GM12878 (cell line): ENCODE measurements around the gene MTO1. TPM values are rescaled to one million over a fixed set of nuclear protein-coding genes. Genes with fewer than 3 reads are reported as not detected.
A peak's percentile ranks its signal among the peaks of the same experiment; 100 is the strongest.

Source experiments
- BCL3 ChIP-seq: IDR thresholded peaks from 2 replicates; pipeline ENCODE4 v1.6.1; 2011; ENCODE audit warnings: borderline replicate concordance, low read depth, mild to moderate bottlenecking, moderate library complexity, low read length; ENCODE audit not compliant: insufficient read depth, poor library complexity, severe bottlenecking
- BCLAF1 ChIP-seq: fragments of 450-650 bp; IDR thresholded peaks from 2 replicates; pipeline ENCODE4 v1.6.1; 2017; ENCODE audit warnings: antibody characterized with exemption, mild to moderate bottlenecking, moderate library complexity
- CREM ChIP-seq: IDR thresholded peaks from 2 replicates; pipeline ENCODE4 v1.6.1; 2014; ENCODE audit warnings: antibody characterized with exemption, low read depth
- EED ChIP-seq: sonication (generic); IDR thresholded peaks from 2 replicates; pipeline ENCODE4 v1.6.1; 2016; ENCODE audit warnings: antibody characterized with exemption, low read depth
- ESRRA ChIP-seq: IDR thresholded peaks from 2 replicates; pipeline ENCODE4 v1.6.1; 2012; ENCODE audit warnings: mild to moderate bottlenecking, low read length, improper control_type of control experiment
- FOS ChIP-seq: IDR thresholded peaks from 3 replicates; pipeline ENCODE4 v1.6.1; 2011; ENCODE audit warnings: borderline replicate concordance; ENCODE audit not compliant: insufficient read length; ENCODE audit errors: extremely low read depth
- HDAC2 ChIP-seq: fragments of 200-600 bp; sonication (generic); IDR thresholded peaks from 2 replicates; pipeline ENCODE4 v1.6.1; 2017
- HDAC6 ChIP-seq: fragments of 200-600 bp; sonication (generic); IDR thresholded peaks from one replicate; pipeline ENCODE4 v1.8.0; 2017; ENCODE audit warnings: antibody characterized with exemption; ENCODE audit not compliant: unreplicated experiment
- MEF2A ChIP-seq: IDR thresholded peaks from 2 replicates; pipeline ENCODE4 v1.6.1; 2011; ENCODE audit warnings: low read depth, mild to moderate bottlenecking, low read length, moderate library complexity; ENCODE audit not compliant: insufficient read depth
- MLLT1 ChIP-seq: fragments of 450-650 bp; IDR thresholded peaks from 2 replicates; pipeline ENCODE4 v1.6.1; 2016; ENCODE audit warnings: mild to moderate bottlenecking
- MXI1 ChIP-seq: fragments of 150-350 bp; IDR thresholded peaks from 2 replicates; pipeline ENCODE4 v1.6.1; 2011; ENCODE audit warnings: low read depth, mild to moderate bottlenecking, inconsistent platforms, low read length, improper control_type of control experiment
- RELA ChIP-seq: fragments of 450-650 bp; IDR thresholded peaks from 2 replicates; pipeline ENCODE4 v1.8.0; 2014; ENCODE audit warnings: borderline replicate concordance; ENCODE audit not compliant: partially characterized antibody
- SPI1 ChIP-seq: IDR thresholded peaks from 2 replicates; pipeline ENCODE4 v1.6.1; 2011; ENCODE audit warnings: low read depth, mild to moderate bottlenecking, low read length, moderate library complexity, borderline replicate concordance; ENCODE audit not compliant: insufficient read depth
- USF1 ChIP-seq: IDR thresholded peaks from 2 replicates; pipeline ENCODE4 v1.6.1; 2011; ENCODE audit warnings: borderline replicate concordance, low read depth, mild to moderate bottlenecking, moderate library complexity, mixed read lengths, low read length; ENCODE audit not compliant: insufficient read depth; ENCODE audit errors: extremely low read length
- WRNIP1 ChIP-seq: IDR thresholded peaks from 2 replicates; pipeline ENCODE4 v1.6.1; 2011; ENCODE audit warnings: low read depth, low read length, improper control_type of control experiment, borderline replicate concordance
- ZBTB4 ChIP-seq: fragments of 450-650 bp; formaldehyde crosslinking; IDR thresholded peaks from 2 replicates; pipeline ENCODE4 v1.4.0; 2022; ENCODE audit warnings: mild to moderate bottlenecking, moderate library complexity
- ZNF274 ChIP-seq: IDR thresholded peaks from one replicate; pipeline ENCODE4 v1.8.0; 2011; ENCODE audit not compliant: insufficient read length, insufficient read depth
- ZNF384 ChIP-seq: IDR thresholded peaks from 2 replicates; pipeline ENCODE4 v1.6.1; 2012; ENCODE audit warnings: low read depth, mild to moderate bottlenecking, low read length, improper control_type of control experiment, borderline replicate concordance
- polyA plus RNA-seq, 11 experiments: library from polyadenylated mRNA; depleted of rRNA in 4 of 11; unstranded in 6 of 11; stranded (reverse) in 5 of 11; fragments of >200 nt; fragmentation: Nextera tagmentation in 4 of 11; fragmentation: Illumina TruSeq in 1 of 11; extraction: Ambion mirVana in 4 of 11; extraction: Trizol in 1 of 11; gene quantifications; 1 replicate in 1 of 11; 2 replicates in 10 of 11; pipeline versions ENCODE4 v1.2.1 to v1.2.3, GENCODE V29; 2011 to 2016; ENCODE audit warnings: inconsistent platforms in 2 of 11, missing spikeins in 2 of 11, low read depth in 1 of 11
- total RNA-seq, 4 experiments: library from RNA; depleted of rRNA in 3 of 4; stranded (reverse); fragments of >200 nt in 3 of 4; fragmentation: Illumina TruSeq in 1 of 4; extraction: Trizol in 1 of 4; gene quantifications; 2 replicates each; pipeline versions ENCODE4 v1.2.1 to v1.2.3, GENCODE V29; 2013 to 2021

MTO1 gene
- total and polyA plus RNA-seq, 10 of the 15 experiments (the other 5 are each of a cell fraction or from before 2014, with no cell fraction given) = 24.8 to 53.6 (median 33.1) TPM

GRCh38 chr6:73520688-73521350 lies 59.3 kb downstream of the MTO1 start, which contains the start of gene EEF1A1 (continued):
- TF ChIP-seq HDAC6 (peak; percentile 87), HDAC2 (no peak), EED (no peak; the same call in 1 of the 2 replicates), MXI1 (peak; percentile 73; the same call in 1 of the 2 replicates), CREM (peak; percentile 97), WRNIP1 (peak; percentile 61; the same call in 1 of the 2 replicates), ZBTB4 (no peak), ZNF384 (no peak), USF1 (no peak), BCLAF1 (peak; percentile 37; the same call in 1 of the 2 replicates), ZNF274 (no peak), MLLT1 (peak; percentile 98), FOS (no peak), MEF2A (peak; percentile 72; the same call in 1 of the 2 replicates), SPI1 (no peak), RELA (peak; percentile 80), BCL3 (peak; percentile 87), ESRRA (peak; percentile 38; the same call in 1 of the 2 replicates)
